ENCODE results near the gene AP2B1.

GRCh38 chr17:35665662-35666061, 78.5 kb downstream of the AP2B1 start:
- TF ChIP-seq EP300 (IDR thresholded peaks at IDR 0.05; ENCODE audit: low read depth) (no peak), POLR2A (IDR thresholded peaks at IDR 0.05) (no peak)

Measured in transverse colon (tissue), 1 donor.